HG02970 (cell line): ENCODE data around the gene B3GNT9.

Experiments used
- ATAC-seq: cut with Tn5 transposase; IDR thresholded peaks from one replicate; pipeline ENCODE4 v1.9.1; 2021; ENCODE audit warnings: mild to moderate bottlenecking, moderate library complexity, moderate number of reproducible peaks; ENCODE audit not compliant: unreplicated experiment, low FRiP score

B3GNT9 gene, protein sequence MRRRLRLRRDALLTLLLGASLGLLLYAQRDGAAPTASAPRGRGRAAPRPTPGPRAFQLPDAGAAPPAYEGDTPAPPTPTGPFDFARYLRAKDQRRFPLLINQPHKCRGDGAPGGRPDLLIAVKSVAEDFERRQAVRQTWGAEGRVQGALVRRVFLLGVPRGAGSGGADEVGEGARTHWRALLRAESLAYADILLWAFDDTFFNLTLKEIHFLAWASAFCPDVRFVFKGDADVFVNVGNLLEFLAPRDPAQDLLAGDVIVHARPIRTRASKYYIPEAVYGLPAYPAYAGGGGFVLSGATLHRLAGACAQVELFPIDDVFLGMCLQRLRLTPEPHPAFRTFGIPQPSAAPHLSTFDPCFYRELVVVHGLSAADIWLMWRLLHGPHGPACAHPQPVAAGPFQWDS

DNA sequence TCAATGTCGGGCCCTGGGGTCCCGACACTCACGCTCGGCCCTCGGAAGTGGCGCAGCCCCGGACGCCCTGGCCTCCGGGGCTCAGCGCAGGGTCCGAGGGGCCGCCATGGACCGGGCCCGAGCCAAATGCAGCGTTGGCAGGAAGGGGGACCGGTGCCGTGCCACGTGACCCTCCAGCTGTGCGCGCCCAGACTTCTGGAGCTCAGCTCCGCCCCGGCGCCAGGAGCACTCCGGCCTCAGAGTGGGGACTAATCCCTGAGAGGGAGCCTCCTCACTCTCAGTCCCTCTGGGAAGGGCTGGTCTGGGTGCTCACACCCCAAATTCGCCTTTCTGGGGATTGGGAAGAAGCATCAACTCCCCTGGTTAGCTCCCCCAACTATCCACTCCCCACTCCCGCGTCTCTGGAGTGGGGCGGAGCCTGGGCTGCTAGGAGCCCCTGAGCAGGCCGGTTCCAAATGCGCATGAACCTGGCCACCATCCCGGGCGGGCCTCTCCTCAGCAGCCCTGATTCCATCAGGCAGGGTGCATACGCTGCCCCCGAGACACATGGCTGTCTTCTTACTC is at the start of gene B3GNT9:
Gene B3GNT9 (minus strand): TSS at position 166 of the 564 bp plus-strand sequence. CDS start 513 bp downstream, outside the sequence.
- no peak for ATAC-seq

- ATAC-seq = no peak
Measured at GRCh38 chr16:67200491-67200890, 49.7 kb upstream of the B3GNT9 start.

DNA sequence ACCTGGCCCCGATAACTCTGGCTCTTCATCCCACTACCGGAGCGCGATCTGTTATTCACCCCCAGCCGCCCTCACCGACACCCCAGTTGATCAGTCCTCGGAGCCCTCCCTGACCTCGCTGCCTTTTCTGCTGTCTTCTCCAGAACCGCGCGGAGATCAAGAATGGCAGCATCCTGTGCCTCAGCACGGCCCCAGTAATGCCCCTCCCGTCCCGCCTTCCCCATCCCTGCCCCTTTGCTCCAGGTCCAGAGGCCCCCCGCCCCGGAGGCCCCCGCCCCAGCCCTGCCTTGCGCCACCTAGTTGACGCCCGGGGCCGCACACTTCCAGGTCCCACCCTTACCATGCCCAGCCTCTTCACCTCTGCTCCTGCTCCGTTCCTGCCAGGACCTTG is 49.0 kb upstream of the B3GNT9 start:
- ATAC-seq = no peak

DNA sequence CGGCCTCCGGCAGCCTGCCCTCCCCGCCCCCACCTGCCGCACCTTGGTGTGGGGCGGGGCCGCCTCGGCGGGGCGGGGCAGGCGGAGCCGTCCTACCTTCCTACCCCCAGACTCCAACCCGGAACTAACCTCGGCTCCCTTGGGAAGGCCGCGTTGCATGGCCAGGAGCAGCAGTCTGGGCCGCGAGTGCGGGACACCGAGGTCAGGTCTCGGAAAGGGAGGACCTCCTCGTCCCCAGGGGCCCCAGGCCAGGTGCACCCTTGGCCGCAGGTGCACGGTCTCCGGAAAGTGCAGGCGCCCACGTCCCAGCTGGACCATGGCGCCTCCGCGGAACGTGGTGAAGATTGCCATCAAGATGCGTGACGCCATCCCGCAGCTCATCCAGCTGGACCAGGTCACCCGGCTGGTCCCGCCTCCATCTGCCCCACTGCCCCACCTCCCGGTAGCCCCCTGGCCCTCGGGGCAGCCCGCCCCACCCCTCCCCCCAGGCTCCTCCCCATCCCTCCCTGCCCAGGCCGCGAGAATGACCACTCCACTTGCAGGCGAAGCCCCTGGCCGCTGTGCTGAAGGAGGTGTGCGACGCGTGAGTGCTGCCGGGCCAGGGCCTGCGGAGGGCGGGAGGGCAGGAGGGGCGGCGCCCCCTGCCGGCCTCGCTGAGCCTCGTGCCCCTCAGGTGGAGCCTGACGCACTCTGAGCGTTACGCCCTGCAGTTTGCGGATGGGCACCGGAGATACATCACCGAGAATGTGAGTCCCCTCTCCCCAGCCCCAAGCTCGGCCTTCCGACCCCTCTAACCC is 48.4 kb upstream of the B3GNT9 start, which contains the start of gene ELMO3:
Gene ELMO3 (plus strand): TSS at position 121 of the 797 bp plus-strand sequence. CDS start 196 bp downstream, at position 317.
- no peak for ATAC-seq

DNA sequence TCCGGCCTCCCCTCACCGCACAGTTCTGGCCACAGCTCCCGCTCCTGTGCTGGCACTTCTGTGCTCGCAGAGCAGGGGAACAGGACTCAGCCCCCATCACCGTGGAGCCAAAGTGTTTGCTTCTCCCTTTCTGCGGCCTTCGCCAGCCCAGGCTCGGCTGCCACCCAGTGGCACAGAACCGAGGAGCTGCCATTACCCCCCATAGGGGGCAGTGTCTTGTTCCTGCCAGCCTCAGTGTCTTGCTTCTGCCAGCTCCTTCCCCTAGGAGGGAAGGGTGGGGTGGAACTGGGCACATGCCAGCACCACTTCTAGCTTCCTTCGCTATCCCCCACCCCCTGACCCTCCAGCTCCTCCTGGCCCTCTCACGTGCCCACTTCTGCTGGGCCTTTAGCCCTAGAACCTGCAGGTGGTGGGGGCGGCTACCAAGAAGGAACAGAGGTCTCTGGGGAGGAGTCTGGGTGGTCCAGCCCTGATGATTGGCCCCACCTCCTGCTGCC is 47.5 kb upstream of the B3GNT9 start:
- ATAC-seq = no peak

DNA sequence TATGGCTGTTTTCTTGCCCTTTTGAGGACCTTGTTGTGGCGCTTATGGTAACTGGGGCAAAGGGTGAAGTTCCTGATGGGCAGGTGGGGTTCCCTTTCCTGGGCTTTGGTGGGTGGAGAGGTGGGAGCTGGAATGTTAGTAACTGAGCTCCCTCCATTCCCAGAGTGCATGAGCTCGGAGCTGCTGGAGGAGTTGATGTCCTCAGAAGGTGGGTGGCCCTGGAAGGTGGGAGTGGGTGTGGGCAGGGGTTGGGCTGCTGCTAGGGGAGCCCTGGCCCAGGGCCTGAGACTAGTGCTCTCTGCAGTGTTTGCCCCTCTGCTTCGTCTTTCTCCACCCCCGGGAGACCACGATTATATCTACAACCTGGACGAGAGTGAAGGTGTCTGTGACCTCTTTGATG is 46.9 kb upstream of the B3GNT9 start:
- ATAC-seq = no peak

DNA sequence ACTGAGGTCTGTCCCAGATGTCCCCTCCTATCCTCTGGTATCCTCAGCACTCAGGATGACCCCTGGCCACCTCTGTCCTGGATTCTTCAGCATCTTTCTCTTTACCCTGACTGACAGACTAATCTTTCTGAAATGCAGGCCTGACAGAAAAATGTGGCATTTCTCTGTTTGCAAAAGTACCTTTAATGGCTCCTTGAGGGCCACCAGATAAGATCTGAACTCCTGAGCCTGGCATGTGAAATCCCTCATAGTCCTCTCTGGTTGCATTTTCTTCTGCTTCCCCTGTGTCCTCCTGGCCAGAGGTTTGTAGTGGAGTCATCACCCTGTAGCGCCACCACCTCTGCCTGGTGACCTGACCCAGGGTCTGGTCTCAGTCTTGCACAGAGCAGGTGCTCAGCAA is 46.1 kb upstream of the B3GNT9 start:
- ATAC-seq = no peak

DNA sequence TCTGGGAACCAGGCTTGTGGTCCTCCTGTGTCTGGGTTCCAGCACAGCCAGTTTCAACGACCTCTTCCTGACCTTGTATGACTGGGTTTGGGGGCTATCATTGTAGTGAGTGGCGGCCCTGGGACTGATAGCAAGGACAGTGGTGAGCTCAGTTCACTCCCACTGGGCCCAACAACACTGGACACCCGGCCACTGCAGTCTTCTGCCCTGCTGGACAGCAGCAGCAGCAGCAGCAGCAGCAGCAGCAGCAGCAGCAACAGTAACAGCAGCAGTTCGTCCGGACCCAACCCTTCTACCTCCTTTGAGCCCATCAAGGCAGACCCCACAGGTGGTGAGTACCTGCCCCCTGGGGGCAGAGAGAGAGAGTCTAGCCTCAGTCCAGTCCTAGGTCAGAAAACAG is 44.9 kb upstream of the B3GNT9 start:
- ATAC-seq = no peak

GRCh38 chr16:67194260-67194659 is 43.5 kb upstream of the B3GNT9 start:
- no peak for ATAC-seq

DNA sequence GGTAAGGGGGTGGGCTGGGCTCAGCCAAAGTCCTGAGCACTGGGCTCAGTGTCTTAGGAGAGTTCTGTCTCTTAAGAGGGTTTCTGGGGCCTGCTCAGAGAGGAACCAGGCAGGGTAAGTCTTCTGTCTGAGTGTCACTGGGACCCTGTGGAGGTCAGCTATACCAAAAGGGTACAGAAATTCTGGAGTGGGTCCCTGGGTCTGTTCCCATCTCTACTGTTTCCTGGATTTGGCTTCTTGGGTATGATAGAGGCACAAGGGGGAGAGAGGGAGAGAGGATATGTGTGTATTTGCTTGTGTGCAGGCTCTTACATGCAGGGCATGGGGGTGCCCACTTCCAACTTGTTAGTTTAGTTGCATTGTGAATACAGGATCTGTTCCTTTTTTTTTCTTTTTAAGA is 42.7 kb upstream of the B3GNT9 start:
- no peak for ATAC-seq

- ATAC-seq = no peak
Measured at GRCh38 chr16:67192781-67193361, 42.1 kb upstream of the B3GNT9 start.

DNA sequence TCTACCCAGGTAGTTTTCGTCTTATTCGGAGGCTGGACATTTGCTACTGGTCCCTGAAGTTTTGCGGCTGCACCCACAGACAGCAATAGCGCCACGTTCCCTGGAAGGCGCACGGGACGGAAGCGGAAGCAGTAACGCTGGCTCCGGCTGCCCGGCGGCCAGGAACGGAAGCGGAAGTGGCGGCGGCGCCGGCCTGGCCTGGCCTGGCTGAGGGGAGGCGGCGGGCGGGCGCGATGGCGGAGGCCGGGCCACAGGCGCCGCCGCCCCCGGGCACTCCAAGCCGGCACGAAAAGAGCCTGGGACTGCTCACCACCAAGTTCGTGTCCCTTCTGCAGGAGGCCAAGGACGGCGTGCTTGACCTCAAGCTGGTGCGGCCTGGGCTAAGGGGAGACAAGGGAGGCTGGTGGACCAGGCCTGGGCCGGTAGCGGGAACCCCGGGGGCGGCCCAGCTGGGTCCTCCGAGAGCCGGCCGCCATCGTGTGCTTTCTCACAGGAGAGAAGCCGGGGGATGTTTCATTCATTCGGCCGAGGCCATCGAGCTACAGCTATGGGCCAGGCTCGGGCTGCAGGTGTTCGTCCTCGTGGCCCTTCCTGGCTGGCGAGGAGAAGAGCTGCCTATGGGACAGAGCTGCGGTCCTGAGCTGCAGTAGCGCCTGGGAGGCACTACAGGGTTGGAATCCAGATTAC is 41.3 kb upstream of the B3GNT9 start, which contains the start of gene E2F4:
Gene E2F4 (plus strand): TSS at position 161 of the 687 bp plus-strand sequence. CDS start 73 bp downstream, at position 234.
- peak; percentile 79 for ATAC-seq

GRCh38 chr16:67191411-67191994 is 40.7 kb upstream of the B3GNT9 start:
- ATAC-seq = no peak

DNA sequence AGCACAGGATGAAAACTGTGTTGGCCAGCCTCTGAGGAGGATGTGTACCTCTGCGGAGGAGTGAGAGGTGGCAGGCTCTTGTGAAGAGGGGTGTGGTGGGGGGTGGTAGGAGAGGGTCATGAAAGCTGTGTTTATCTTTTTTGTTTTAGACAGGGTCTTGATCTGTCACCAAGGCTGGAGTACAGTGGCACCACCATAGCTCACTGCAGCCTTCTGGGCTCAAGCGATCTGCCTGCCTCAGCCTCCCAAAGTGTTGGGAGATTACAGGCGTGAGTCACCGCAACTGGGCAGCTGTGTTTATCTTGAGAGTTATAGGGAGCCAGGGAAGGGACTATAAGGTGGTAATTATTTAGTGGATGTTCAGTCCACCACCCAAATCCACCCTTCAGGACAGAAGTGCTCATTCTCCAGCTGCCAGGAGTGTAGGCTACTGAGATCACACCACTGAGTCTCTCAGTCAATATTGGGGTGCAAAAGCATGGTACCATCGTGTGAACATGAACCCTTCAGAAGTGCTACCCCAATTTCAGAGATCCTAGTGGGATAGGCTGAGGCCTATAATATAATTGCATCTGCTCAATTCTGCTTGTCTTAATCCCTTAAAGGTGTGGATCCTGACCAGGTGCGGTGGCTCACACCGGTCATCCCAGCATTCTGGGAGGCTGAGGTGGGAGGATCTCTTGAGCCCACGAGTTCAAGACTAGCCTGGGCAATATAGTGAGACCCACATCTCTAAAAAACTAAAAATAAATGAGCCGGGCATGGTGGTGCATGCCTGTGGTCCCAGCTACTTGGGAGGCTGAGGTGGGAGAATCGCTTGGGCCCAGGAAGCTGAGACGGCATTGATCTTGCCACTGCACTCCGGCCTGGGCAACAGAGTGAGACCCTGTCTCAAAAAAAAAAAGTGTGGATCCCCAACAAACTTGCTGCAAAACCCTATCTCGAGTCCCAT is 39.9 kb upstream of the B3GNT9 start:
- no peak for ATAC-seq

DNA sequence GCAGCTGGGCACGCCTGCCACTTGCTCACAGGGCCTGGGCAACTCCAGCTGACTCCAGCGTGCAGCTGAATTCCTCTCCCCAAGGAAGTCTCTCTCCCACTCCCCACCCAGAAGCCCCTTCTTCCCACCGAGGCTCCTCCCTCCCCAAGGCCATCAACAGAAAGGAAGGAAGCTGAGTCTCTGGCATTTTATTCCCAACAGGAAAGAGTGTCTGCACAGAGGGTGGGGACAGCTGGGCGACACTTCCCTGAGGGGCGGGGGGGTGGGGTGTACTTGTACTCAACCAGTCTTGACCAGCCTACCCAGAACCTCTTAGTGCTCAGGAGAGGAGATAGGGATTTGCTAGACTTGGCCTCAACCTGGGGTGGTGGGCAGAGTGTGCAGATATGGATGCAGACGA is 39.2 kb upstream of the B3GNT9 start, which contains the start of gene EXOC3L1:
Gene EXOC3L1 (minus strand): TSS at position 96 of the 400 bp plus-strand sequence. CDS start 460 bp downstream, outside the sequence.
- ATAC-seq = no peak

DNA sequence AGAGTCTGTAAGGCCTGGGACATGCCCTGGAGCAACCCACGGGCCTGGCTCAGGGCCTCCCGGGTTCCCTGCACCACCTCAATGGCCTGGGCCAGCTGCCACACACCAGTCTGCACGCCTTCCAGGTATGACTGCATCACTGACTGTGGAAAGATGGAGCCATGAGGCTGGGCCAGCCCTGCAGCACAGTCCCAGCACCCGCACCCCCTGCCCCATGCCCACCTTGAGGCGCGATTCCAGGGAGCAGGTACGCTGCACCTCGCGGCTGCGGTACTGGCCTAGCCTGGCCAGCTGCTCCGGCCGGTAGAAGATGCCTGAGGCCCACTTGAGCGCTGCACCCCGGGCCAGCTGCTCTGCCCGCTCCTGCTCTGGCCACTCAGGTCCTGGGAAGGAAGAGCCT is 38.0 kb upstream of the B3GNT9 start:
- no peak for ATAC-seq

- ATAC-seq = no peak
Measured at GRCh38 chr16:67188323-67188722, 37.5 kb upstream of the B3GNT9 start.

DNA sequence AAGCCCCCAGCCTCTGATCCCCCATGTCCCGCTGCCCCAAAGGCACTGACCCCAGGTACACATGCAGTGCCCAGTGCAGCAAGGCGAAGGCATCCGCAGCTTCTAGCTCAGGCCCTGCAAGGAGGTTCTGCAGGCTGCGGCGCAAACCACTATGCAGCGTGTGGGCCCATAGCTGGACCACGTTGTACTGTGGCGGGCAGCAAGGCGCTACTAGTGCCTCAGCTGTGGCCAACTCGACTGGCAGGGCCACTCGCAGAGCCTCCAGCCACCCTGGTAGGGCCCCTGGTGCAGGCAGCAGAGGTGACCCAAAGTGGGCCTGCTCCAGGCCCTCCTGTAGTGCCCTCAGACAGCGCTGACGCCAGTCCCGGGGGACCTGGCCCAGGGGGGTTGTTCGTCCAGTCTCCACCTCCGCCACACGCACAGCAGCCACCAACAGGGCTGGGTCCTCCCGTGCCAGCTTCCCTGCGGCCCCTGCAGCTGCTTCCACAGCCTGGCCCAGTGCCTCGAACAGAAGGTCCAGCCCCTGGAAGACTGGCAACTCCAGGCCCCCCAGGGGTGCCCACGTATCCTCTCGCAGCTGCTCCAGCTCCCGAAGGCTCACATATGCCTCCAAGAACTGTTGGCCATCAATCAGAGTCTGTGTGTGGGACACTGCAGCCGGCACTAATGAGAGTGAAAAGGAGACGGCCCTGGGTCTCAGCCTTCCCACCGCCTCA is 36.5 kb upstream of the B3GNT9 start:
- ATAC-seq = no peak
